Activated naive CD4-positive, alpha-beta T cell treated with anti-CD3 and anti-CD28 coated beads, Interleukin-2, amount 50 U/mL, for 72 hours (primary cell): ENCODE results near the gene ELFN1. TPM values are rescaled to one million over a fixed set of nuclear protein-coding genes. Genes with fewer than 3 reads are reported as not detected.
"Not testable (repeated sequence)": the region's sequence is repeated elsewhere in the genome, so short reads cannot be mapped to it uniquely, and the experiment has no call there.

Source experiments
- ATAC-seq, 2 donors: fragments of 150-1000 bp; cut with Tn5 transposase; 2 replicates each; pipeline ENCODE4 v1.10.0; 2021; ENCODE audit warnings: mild to moderate bottlenecking in 2 of 2, moderate library complexity in 2 of 2
- DNase-seq, 2 donors: peaks; one replicate each; pipeline ENCODE4 v3.0.0; 2021 to 2022; ENCODE audit warnings: low spot score in 2 of 2
- H3K27ac Mint-ChIP-seq, 2 donors: one replicate each; pipeline ENCODE4 v1.8.0; 2022; ENCODE audit warnings: mild to moderate bottlenecking in 2 of 2, mixed read lengths in 2 of 2
- H3K36me3 Mint-ChIP-seq, 2 donors: one replicate each; pipeline ENCODE4 v1.8.0; 2022; ENCODE audit warnings: mixed read lengths in 2 of 2
- H3K9me3 Mint-ChIP-seq, 2 donors: one replicate each; pipeline ENCODE4 v1.8.0; 2022; ENCODE audit warnings: mixed read lengths in 2 of 2
- total RNA-seq, 2 donors: library from RNA; stranded (reverse); gene quantifications; one replicate each; pipeline ENCODE4 v1.2.3, GENCODE V29; 2022

The ELFN1 gene
- total RNA-seq, 2 donors from 2014 or later = 0.07 TPM; not detected in 1

- Mint-ChIP-seq H3K9me3 (no peaks in the 10 kb centered on the region), H3K36me3 (no peaks in the 10 kb centered on the region), H3K27ac (no peak overlapping the region)
- DNase-seq = no peak
- ATAC-seq = no peak
Measured at GRCh38 chr7:1755783-1756625, 85.9 kb downstream of the ELFN1 start.

- ATAC-seq = no peak
- no peak for DNase-seq
- Mint-ChIP-seq H3K27ac (no peak overlapping the region), H3K36me3 (peaks cover under 1 to 5% of the 10 kb centered on the region in 2 donors), H3K9me3 (peaks cover 5 to 8% of the 10 kb centered on the region in 2 donors)
Measured at GRCh38 chr7:1757601-1758000, 87.5 kb downstream of the ELFN1 start.

- peaks cover 6 to 11% of the 10 kb centered on the region in 2 donors for H3K36me3 Mint-ChIP-seq
- H3K9me3 Mint-ChIP-seq = peaks cover 5 to 8% of the 10 kb centered on the region in 2 donors
- ATAC-seq = peak; percentile 51 to 54
- no peak for DNase-seq
- no peak overlapping the region for H3K27ac Mint-ChIP-seq
Measured at GRCh38 chr7:1758028-1758858, 88.2 kb downstream of the ELFN1 start.

DNA sequence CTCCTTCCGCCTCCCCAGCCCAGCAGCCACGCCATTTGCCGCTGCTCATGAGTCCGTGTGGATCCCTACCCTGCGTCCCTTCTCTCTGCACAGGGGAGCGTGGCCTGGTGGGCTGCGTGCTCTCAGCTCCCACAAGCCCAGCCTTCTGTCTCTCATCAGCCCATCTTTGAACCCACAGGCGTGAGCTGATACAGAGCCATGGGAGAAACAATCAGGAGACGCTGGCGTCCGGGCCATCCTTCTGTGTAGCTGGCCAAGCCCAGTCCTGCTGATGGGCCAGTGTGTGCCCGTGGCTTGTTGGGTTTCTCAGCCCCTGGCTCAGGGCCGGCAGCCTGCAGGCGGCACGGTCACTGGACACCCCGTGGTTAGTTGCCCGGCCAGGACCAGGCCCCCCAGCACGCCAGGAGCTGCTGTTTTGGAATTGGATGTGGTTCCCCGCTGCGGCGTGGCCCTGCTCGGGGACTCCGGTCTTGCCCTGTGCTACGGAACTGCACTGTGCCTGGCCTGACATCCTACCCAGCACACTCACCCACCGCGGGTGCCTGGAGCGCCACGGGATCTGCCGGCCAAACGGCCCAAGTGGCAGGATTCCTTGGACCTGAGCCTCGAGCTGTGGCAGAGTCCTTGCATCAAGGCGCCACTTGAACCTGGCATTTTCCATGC lies 88.9 kb downstream of the ELFN1 start:
- Mint-ChIP-seq H3K36me3 (peaks cover 8 to 13% of the 10 kb centered on the region in 2 donors), H3K9me3 (peaks cover 5 to 8% of the 10 kb centered on the region in 2 donors), H3K27ac (no peak overlapping the region)
- ATAC-seq (no peak), DNase-seq (no peak)

DNA sequence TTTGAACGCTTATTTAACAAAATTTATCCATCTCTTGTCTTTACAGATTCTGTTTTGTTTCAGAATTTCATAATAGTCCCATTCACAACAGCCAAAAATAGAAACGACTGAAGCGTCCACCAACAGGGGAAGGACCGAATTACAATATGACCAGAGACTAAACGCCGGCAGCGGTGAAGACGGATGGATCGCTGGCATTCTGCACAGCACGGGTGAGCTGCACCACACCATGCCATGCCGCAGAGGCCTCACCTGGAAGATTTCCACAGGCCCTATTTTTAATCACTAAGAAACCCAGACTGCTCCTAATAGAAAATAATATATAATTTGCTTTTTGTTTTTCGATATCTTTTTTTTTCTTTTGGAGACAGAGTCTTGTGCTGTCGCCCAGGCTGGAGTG lies 91.0 kb downstream of the ELFN1 start:
- peaks cover 8 to 13% of the 10 kb centered on the region in 2 donors for H3K36me3 Mint-ChIP-seq
- no peak for DNase-seq
- H3K27ac Mint-ChIP-seq = no peak overlapping the region
- H3K9me3 Mint-ChIP-seq = peaks cover 5 to 8% of the 10 kb centered on the region in 2 donors
- ATAC-seq = no peak

GRCh38 chr7:1761774-1762173 lies 91.7 kb downstream of the ELFN1 start:
- no peak for ATAC-seq
- Mint-ChIP-seq H3K27ac (no peak overlapping the region), H3K9me3 (peaks cover 5 to 8% of the 10 kb centered on the region in 2 donors), H3K36me3 (peaks cover 8 to 13% of the 10 kb centered on the region in 2 donors)
- DNase-seq = no peak

GRCh38 chr7:1762238-1762945 lies 92.3 kb downstream of the ELFN1 start:
- Mint-ChIP-seq H3K27ac (no peak overlapping the region), H3K9me3 (peaks cover 5 to 8% of the 10 kb centered on the region in 2 donors), H3K36me3 (peaks cover 8 to 13% of the 10 kb centered on the region in 2 donors)
- no peak for ATAC-seq
- DNase-seq = no peak

- no peak overlapping the region for H3K27ac Mint-ChIP-seq
- ATAC-seq = no peak
- H3K36me3 Mint-ChIP-seq = peaks cover 8 to 13% of the 10 kb centered on the region in 2 donors
- DNase-seq = no peak
- H3K9me3 Mint-ChIP-seq = peaks cover 5 to 8% of the 10 kb centered on the region in 2 donors
Measured at GRCh38 chr7:1763033-1763432, 93.0 kb downstream of the ELFN1 start.

GRCh38 chr7:1763911-1764310 lies 93.8 kb downstream of the ELFN1 start:
- DNase-seq, ATAC-seq, H3K27ac Mint-ChIP-seq, H3K9me3 Mint-ChIP-seq: not testable (repeated sequence)
- peaks cover 8 to 13% of the 10 kb centered on the region in 2 donors for H3K36me3 Mint-ChIP-seq

- ATAC-seq = no peak
- no peak for DNase-seq
- Mint-ChIP-seq H3K36me3 (peaks cover 8 to 13% of the 10 kb centered on the region in 2 donors), H3K9me3 (peaks cover 5 to 8% of the 10 kb centered on the region in 2 donors), H3K27ac (no peak overlapping the region)
Measured at GRCh38 chr7:1765336-1765735, 95.3 kb downstream of the ELFN1 start.

- no peak for ATAC-seq
- Mint-ChIP-seq H3K9me3 (peaks cover 0 to under 1% of the 10 kb centered on the region in 2 donors), H3K36me3 (peaks cover 8 to 9% of the 10 kb centered on the region in 2 donors), H3K27ac (no peak overlapping the region)
- no peak for DNase-seq
Measured at GRCh38 chr7:1767524-1767923, 97.4 kb downstream of the ELFN1 start.

DNA sequence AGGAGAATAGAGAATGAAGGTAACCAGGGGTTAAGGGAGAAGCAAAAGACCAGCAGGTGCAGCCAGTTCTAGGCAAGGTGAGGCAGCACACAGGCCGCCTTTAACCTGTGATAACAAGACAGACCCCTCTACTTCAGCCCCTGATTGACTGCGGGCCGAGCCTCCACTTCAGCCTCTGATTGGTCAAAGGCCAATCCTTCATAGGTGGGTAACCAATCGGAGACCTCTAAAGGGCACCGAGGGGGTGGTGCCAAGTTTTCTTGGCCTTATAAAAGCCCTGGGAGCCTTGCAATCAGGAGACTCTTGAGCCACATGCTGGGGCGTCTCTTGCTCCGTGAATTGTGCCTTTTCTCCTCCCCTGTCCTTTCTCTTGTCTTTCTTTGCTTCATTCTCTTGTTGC lies 98.8 kb downstream of the ELFN1 start:
- H3K27ac Mint-ChIP-seq = no peak overlapping the region
- DNase-seq = no peak
- ATAC-seq = no peak
- H3K36me3 Mint-ChIP-seq = peaks cover 0 to 7% of the 10 kb centered on the region in 2 donors
- H3K9me3 Mint-ChIP-seq = peaks cover 5% of the 10 kb centered on the region in 2 donors

DNA sequence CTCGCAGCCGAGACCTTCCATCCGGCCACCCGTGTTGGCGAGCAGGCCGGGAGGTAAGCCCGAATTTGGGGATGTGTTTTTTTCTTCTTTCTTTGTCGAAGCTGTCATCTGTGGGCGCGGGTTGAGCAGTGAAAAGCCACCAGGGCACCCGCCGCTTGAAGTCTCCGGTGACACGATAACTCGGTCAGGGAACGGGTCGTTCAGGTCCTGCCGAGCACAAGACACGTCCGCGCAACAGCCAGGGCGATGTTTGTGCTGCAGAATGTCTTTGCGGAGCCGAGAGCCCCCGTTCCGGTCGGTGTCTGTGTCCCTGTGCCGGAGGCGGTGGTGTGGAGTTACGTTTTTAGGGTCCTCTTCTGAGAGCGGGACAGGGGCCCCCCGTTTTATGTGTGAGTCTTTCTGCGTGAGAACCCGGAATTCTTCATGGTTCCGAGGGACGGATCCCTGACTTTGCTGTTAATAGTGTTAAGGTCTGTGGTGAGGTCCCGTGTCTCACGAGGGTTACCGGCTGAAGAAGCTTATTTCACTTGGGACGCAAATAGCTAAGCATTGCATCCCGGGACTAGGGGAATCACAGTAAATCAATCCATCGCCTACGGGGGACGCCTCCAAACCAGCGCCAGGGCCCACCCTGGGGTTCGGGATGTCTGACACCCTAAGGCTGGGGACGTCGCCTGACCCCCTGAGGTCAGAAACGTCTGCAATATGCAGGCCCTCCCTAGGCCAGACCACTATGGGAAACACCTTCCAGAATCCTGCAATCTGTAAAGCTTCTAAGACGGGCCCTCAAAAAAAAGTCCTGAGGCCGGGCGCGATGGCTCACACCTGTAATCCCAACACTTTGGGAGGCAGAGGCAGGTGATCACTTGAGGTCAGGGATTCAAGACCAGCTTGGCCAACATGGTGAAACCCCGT lies 99.5 kb downstream of the ELFN1 start:
- Mint-ChIP-seq H3K9me3 (peaks cover 5% of the 10 kb centered on the region in 2 donors), H3K27ac (no peak overlapping the region), H3K36me3 (peaks cover 0 to 7% of the 10 kb centered on the region in 2 donors)
- ATAC-seq (no peak), DNase-seq (no peak)

DNA sequence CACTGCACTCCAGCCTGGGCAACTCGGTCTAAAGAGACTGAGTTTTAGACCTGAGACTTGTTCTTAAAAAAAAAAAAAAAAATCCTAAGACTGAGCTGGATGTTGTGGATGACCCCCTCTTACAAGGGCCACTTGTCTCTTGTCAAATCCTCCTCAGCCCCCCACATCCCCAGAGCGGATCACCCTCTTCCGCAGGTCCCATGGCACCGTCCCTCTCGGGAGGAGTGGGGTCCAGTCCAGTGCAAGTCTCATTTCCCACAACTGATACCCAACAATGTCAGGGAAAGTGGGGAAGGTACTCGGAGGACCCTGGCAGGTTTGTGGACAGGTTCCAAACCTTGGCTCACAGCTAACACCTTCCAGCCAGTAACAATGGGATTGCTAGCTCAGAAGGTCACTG lies 100.3 kb downstream of the ELFN1 start:
- H3K36me3 Mint-ChIP-seq = peaks cover 0 to 7% of the 10 kb centered on the region in 2 donors
- ATAC-seq (no peak), DNase-seq (no peak)
- H3K27ac Mint-ChIP-seq = no peak overlapping the region
- H3K9me3 Mint-ChIP-seq = peaks cover 6 to 7% of the 10 kb centered on the region in 2 donors

GRCh38 chr7:1775389-1775788 lies 105.3 kb downstream of the ELFN1 start:
- Mint-ChIP-seq H3K9me3 (peaks cover 19 to 20% of the 10 kb centered on the region in 2 donors), H3K36me3 (peaks cover 0 to 24% of the 10 kb centered on the region in 2 donors), H3K27ac (no peak overlapping the region)
- DNase-seq (no peak), ATAC-seq (no peak)
